Kidney capillary endothelial cell (primary cell): Measurements from ENCODE around the gene PAPPA.

Experiments used
- DNase-seq: peaks from one replicate; pipeline ENCODE4 v3.0.0-alpha.2; 2018; ENCODE audit warnings: low spot score

The PAPPA gene

GRCh38 chr9:116383936-116384335 is 230.3 kb downstream of the PAPPA start:
- DNase-seq: no peak

- DNase-seq: peak; percentile 53
These were observed 234.5 kb downstream of the PAPPA start for GRCh38 chr9:116387934-116388698.

DNA sequence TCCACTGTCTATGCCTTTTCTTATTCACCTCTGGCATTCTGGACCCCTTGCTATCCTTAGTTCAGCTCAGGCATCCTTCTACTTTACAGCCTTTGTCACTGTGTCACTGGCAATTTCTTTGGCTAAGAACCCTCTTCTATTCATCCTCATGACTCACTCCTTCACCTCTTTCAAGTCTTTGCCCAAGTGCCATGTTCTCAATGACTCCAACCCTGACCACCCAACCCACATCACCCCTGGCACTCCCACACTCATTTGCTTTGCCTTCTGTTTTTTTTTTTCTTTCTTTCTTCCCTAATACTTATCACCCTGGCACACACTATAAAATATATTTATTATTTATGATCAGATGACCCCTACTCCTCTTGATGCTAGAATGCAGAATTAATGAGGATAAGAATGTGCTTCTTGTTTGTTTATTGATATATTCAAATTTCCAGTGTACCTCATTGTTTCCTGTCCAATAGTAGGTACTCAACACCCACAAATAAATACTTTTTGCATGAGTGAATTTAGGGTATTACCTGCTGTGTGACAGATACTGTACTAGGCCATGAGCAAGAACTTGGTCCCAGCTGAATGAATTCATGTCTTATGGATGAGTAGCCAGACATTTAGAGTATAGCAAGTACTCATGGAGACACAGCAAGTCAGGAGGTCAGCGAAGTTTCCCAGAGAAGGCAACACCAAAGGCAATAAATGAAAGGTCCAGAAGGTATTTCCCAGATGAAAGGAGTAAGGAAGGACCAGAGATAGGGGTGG is 236.1 kb downstream of the PAPPA start:
- DNase-seq: no peak

DNA sequence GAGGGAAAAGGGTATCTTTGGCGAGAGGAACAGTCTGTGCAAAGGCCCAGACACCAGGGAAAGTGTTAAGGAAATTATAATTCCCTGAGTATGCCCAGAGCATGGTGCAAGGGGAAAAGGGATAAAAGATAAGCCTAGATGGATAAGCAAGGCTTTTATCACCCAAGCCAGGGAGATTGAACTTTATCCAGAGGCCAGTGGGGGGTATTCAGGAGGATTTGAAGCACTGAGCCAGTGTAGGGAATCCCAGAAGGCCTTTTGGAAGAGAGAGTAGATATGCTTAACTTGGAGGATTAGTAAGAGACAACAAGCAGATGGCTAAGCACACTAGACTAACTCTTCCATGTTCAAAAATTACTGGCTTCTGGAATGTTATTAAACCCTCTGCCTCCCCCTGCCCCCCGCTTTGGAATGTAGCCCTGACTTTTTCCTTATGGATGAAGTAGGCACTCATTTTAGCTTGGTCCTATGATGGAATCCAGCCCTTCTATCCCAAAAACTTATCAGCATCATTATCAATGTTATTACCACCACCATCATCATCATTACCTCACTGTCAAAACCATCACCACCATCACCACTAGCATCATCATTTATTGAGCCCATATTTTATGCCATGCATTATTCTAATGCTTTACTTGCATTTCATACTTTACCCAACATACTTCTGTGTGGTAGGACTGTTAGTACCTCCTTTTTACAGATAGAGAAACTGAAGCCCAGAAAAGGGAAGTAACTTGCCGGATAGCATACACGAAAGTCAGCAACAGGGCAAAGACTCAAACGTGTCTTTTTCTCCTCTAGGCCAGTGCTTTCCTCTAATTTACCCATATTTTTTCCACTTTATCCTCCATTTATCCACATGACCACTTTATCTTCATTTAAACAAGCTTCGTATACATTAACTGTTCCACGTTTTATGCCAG is 237.0 kb downstream of the PAPPA start:
- DNase-seq: no peak

- no peak for DNase-seq
These were observed 237.8 kb downstream of the PAPPA start for GRCh38 chr9:116391306-116391900.

DNA sequence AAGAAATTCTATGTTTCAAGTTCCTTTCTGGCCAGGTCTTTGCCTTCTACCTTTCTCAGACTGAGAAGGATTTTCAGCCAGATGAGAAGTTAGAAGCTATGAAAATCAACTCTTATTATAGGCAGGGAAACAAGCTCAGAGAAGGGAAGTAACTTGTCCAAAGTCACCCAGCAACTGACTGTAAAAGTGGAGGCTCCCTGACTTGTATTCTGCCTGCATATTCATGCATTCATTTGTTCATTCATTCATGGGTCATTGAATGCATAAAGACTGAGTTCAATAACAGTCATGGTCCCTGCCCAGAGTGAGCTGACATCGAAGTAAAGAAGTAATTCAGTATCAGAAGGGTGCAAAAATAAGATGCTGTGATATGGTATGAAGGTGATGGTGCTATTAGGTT is 239.6 kb downstream of the PAPPA start:
- no peak for DNase-seq

- no peak for DNase-seq
These were observed 240.5 kb downstream of the PAPPA start for GRCh38 chr9:116394070-116394469.

DNA sequence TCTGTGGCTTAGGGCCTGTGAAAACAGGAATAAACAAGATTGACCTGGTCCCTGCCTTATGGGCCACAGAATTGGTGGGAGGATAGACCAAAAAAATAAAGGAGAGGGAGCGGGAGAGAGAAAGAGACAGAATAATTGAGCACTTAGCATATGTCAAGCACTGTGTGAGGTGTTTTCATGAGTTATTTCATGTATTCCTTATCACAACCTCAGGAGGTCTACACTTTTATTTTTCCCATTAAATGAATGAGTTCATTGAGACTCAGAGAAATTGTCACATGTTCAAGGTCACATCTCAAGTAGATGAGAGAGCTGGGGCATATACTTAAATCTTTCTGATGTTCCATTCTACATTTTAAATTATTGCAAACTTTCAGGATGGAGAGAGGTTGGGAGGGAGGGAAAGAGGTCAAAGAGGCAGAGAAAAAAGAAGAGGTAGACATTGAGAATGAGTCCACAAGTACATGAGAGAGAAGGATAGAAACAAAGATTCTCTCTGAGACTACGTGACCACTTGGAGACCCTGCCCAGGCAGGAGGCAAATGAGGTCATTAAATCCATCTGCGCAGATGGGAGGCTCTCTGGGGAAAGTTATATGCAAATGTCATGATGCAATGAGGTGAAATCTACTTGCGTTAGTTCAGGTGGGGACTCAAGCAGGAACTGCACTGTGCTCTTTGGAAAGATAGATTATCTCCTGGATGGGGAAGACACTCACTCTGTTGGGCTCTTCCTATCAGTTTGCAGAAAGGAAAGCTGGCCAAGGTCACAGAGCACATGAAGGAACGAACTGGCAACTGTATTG is 241.5 kb downstream of the PAPPA start:
- no peak for DNase-seq

DNA sequence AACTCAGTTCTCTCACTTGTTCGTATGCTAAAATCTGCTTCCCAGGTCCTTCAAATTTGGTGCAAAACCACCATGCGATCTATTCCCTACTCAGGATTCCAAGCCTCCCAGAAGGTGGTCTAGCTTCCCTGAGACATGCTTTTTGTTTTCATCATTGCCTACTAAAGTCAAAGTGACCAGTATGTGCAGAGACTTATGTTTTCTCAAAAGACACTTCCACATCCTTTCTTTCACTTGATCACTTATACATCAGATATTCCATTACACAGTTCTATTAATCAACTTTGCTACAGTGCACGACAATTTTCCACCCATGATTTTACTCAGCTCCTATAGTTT is 242.1 kb downstream of the PAPPA start:
- no peak for DNase-seq

DNA sequence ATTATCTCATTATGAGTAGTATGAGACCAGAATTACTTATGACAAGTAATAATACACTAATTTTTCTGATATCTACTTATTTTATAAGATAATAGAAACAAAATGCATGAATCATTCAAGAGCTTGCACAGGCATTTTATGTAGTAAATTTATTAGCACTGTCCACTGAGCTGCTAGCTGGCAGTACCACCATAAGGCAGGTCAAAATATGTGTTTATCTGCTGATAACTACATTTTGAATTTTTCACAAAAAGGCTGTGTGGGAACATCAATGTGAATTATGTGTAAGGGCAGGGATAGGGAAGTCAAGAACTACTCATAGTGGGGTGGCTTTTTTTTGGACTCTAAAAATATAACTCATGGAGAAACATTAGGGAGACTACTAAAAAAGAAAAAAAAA is 249.6 kb downstream of the PAPPA start:
- no peak for DNase-seq

GRCh38 chr9:116404228-116404627 is 250.6 kb downstream of the PAPPA start:
- no peak for DNase-seq

DNA sequence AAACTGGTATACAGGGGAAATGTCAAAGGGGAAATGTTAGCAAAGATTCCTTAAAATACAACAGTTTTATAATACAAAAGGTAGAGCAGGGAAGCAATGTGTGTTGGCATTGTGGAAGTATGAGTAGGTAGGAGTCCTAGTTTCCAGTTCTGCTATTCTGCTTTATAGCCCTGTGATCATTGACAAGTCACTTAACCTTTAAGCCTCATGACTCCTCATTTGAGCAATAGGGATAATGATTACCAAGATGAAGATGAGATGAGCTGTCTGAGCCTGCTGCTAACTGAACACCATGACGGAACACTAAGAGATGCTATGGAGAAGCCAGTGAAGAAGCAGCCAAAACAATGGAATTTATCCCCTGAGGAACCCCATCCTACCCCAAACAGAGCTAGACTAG is 251.7 kb downstream of the PAPPA start:
- no peak for DNase-seq

DNA sequence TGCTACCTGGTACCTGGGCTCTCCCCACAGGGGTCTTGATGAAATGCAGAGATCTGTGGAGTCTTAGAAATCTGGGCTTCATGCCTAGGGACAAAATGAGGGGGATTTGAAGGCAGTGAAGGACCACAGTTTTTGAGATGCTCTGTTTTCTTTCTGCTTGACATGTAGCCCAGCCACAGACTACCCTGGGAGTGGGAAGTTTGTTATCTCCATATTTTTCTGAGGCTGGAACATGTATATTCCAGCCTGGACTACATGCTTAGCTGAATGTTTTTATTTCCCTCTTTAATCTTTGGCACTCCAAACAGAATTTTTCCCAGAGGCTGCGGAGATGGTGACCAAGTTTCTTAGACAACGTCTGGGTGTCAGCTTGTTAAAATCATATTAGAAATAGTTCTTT is 252.9 kb downstream of the PAPPA start:
- no peak for DNase-seq

DNA sequence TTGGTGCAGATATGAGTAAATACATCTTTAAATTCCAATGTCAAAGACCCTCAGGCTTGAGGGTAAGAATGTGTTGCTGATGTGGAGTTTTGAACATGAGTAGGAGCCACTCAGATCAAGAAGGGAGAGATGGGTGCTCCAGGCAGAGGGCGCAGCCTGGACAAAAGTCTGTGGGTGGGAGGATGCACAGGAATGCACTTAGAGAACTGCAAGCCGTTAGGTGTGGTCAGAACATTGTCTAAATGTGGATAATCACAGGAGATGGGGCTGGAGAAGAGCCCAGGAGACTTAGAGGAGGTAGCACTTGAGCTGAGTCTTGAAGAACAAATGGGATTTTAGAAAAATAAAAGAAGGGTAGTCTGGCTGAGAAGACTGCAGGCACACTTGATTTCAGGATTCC is 255.5 kb downstream of the PAPPA start:
- no peak for DNase-seq

- DNase-seq: no peak
These were observed 256.0 kb downstream of the PAPPA start for GRCh38 chr9:116409638-116410037.

- DNase-seq: no peak
These were observed 257.9 kb downstream of the PAPPA start for GRCh38 chr9:116411506-116411905.

DNA sequence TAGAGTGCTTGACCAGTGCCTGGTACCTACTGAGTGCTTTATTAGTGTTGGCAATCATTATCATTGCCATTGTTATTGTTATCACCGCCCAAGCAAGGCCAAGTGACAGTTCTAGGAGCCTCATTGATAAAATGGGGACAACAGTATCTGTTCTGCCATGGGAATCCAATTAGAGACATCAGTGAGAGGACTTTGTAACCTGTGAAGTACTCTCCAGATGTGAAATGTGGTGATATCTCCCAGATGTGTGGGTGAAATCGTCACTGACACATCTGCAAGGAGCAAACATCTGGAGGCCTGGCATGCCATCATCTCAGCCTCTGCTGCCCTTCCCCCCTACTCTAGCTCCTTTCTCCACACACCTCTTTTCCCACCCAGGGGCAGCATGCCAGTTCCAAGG is 260.8 kb downstream of the PAPPA start:
- no peak for DNase-seq

GRCh38 chr9:116416421-116416820 is 262.8 kb downstream of the PAPPA start:
- no peak for DNase-seq

GRCh38 chr9:116417464-116417863 is 263.9 kb downstream of the PAPPA start:
- no peak for DNase-seq

DNA sequence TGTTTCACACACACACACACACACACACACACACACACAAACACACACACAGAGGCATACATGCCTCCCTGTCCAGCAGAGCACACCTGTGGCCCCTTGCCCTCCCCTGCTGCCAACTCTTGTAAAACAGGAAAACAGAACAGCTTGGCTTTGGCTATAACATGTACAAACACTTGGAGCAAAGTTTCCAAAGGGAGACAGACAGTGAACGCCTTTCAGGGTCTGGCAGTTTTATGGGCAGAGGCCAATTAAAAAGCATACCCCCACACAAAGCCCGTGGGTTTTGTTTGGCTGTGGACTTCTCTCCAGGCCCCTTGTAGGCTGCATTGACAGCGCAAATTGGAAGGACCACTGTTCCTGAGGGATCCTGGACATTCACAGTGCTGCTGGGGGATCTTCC is 265.6 kb downstream of the PAPPA start:
- DNase-seq: no peak

DNA sequence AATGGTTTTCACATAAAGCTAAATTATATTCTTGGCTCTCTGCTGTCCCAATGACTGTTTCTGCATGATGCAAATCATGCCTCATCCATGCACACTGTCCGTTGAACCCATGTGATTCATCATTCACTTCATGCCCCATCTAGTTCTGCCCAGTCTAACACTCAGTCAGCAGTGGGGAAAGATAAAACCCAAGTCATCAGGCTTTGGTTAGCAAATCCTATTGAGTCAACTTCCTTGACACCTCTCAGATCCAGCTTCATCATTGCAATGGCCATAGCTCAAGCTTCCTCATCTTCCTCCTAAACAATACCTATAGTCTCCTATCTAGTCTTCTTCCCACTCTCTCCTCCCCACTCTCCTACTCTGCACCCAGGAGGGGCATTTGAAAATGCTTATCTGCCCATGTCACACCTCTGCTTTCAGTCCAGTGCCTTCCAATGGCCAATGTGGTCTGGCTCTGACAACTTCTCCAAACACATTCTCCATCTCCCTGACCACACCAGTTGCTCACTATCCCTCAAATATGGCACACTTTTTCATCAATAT is 267.5 kb downstream of the PAPPA start:
- no peak for DNase-seq
